ENCODE data around the gene THG1L. TPM values are rescaled to one million over a fixed set of nuclear protein-coding genes. Genes with fewer than 3 reads are reported as not detected.

THG1L gene
- total RNA-seq, 1 experiment from 2014 or later = 29.9 TPM

- no TSS peak for BruUV-seq (replicated peaks)
- intact Hi-C loops (cut with micrococcal nuclease) = loop anchor here (1.0 kb wide), 1 partner anchor 1384 kb away; no protein-coding TSS in a partner anchor
- ChIA-PET CTCF (interaction anchor here (0.6 to 8.6 kb wide), 8 partner anchors 15 to 1467 kb away, joined by 3 to 177 read pairs (median 4); no protein-coding TSS in a partner anchor), POLR2A (interaction anchor here (0.6 to 1.6 kb wide), 9 partner anchors 11 to 316 kb away, joined by 3 to 6 read pairs (median 4); partner anchors contain the start of gene THG1L)
- peak overlapping the region; percentile 10 for H3K4me3 Mint-ChIP-seq (ENCODE audit: unreplicated experiment)
- peak; percentile 87 for DNase-seq (ENCODE audit: unreplicated experiment)
- H3K27ac Mint-ChIP-seq (ENCODE audit: low read depth, unreplicated experiment) = peak overlapping the region; percentile 70
- H3K4me1 Mint-ChIP-seq (ENCODE audit: insufficient read depth, unreplicated experiment) = peaks cover 40% of the 10 kb centered on the region
- H3K9me3 Mint-ChIP-seq (ENCODE audit: unreplicated experiment) = no peaks in the 10 kb centered on the region
- TF ChIP-seq CTCF (IDR thresholded peaks at IDR 0.05; ENCODE audit: unreplicated experiment) = no peak
- H3K36me3 Mint-ChIP-seq (ENCODE audit: insufficient read depth, unreplicated experiment) = peaks cover 19% of the 10 kb centered on the region
- no peaks in the 10 kb centered on the region for H3K27me3 Mint-ChIP-seq (ENCODE audit: insufficient read depth, unreplicated experiment)
Observed at GRCh38 chr5:157748760-157749461, 17.7 kb downstream of the THG1L start.

GRCh38 chr5:157749462-157749799 lies 18.2 kb downstream of the THG1L start:
- no peaks in the 10 kb centered on the region for H3K27me3 Mint-ChIP-seq (ENCODE audit: insufficient read depth, unreplicated experiment)
- BruUV-seq (replicated peaks) = no TSS peak
- no peak for DNase-seq (ENCODE audit: unreplicated experiment)
- H3K27ac Mint-ChIP-seq (ENCODE audit: low read depth, unreplicated experiment) = peak overlapping the region; percentile 70
- ChIA-PET POLR2A (interaction anchor here (0.7 to 1.3 kb wide), 5 partner anchors 12 to 316 kb away, joined by 3 to 5 read pairs (median 4); no protein-coding TSS in a partner anchor), CTCF (interaction anchor here (0.6 to 8.6 kb wide), 3 partner anchors 15 to 1466 kb away, joined by 3 to 177 read pairs (median 4); no protein-coding TSS in a partner anchor)
- H3K4me1 Mint-ChIP-seq (ENCODE audit: insufficient read depth, unreplicated experiment) = peaks cover 36% of the 10 kb centered on the region
- no peaks in the 10 kb centered on the region for H3K9me3 Mint-ChIP-seq (ENCODE audit: unreplicated experiment)
- no peak for TF ChIP-seq CTCF (IDR thresholded peaks at IDR 0.05; ENCODE audit: unreplicated experiment)
- intact Hi-C loops (cut with micrococcal nuclease) = loop anchor here (1.0 kb wide), 1 partner anchor 1384 kb away; no protein-coding TSS in a partner anchor
- peaks cover 24% of the 10 kb centered on the region for H3K36me3 Mint-ChIP-seq (ENCODE audit: insufficient read depth, unreplicated experiment)
- no peak overlapping the region for H3K4me3 Mint-ChIP-seq (ENCODE audit: unreplicated experiment)

GRCh38 chr5:157750320-157750719 lies 19.1 kb downstream of the THG1L start:
- Mint-ChIP-seq H3K27me3 (ENCODE audit: insufficient read depth, unreplicated experiment) (no peaks in the 10 kb centered on the region), H3K36me3 (ENCODE audit: insufficient read depth, unreplicated experiment) (peaks cover 31% of the 10 kb centered on the region), H3K4me1 (ENCODE audit: insufficient read depth, unreplicated experiment) (peaks cover 27% of the 10 kb centered on the region), H3K4me3 (ENCODE audit: unreplicated experiment) (no peak overlapping the region), H3K27ac (ENCODE audit: low read depth, unreplicated experiment) (peak overlapping the region; percentile 31), H3K9me3 (ENCODE audit: unreplicated experiment) (no peaks in the 10 kb centered on the region)
- ChIA-PET CTCF (interaction anchor here (0.6 to 8.6 kb wide), 3 partner anchors 8 to 14 kb away, joined by 3 to 177 read pairs (median 3); no protein-coding TSS in a partner anchor), POLR2A (interaction anchor here (1.1 kb wide), 1 partner anchor 1413 kb away, joined by 4 read pairs; no protein-coding TSS in a partner anchor)
- BruUV-seq (replicated peaks) = no TSS peak
- DNase-seq (ENCODE audit: unreplicated experiment) = peak; percentile 54
- intact Hi-C loops (cut with micrococcal nuclease) = no loop called here
- no peak for TF ChIP-seq CTCF (IDR thresholded peaks at IDR 0.05; ENCODE audit: unreplicated experiment)

- no peak for TF ChIP-seq CTCF (IDR thresholded peaks at IDR 0.05; ENCODE audit: unreplicated experiment)
- POLR2A ChIA-PET = no interaction called here
- intact Hi-C loops (cut with micrococcal nuclease) = no loop called here
- CTCF ChIA-PET = interaction anchor here (0.6 to 5.4 kb wide), 6 partner anchors 9 to 1377 kb away, joined by 3 to 43 read pairs (median 3); partner anchors contain the start of gene LSM11
- H3K9me3 Mint-ChIP-seq (ENCODE audit: unreplicated experiment) = no peaks in the 10 kb centered on the region
- H3K27me3 Mint-ChIP-seq (ENCODE audit: insufficient read depth, unreplicated experiment) = no peaks in the 10 kb centered on the region
- no peak overlapping the region for H3K27ac Mint-ChIP-seq (ENCODE audit: low read depth, unreplicated experiment)
- H3K36me3 Mint-ChIP-seq (ENCODE audit: insufficient read depth, unreplicated experiment) = peaks cover 50% of the 10 kb centered on the region
- no peaks in the 10 kb centered on the region for H3K4me1 Mint-ChIP-seq (ENCODE audit: insufficient read depth, unreplicated experiment)
- no TSS peak for BruUV-seq (replicated peaks)
- no peak overlapping the region for H3K4me3 Mint-ChIP-seq (ENCODE audit: unreplicated experiment)
- no peak for DNase-seq (ENCODE audit: unreplicated experiment)
Observed at GRCh38 chr5:157756122-157756521, 24.9 kb downstream of the THG1L start.
